HepG2 (cell line): Measurements from ENCODE around the gene C19orf85. TPM values are rescaled to one million over a fixed set of nuclear protein-coding genes. Genes with fewer than 3 reads are reported as not detected.
A peak's percentile ranks its signal among the peaks of the same experiment; 100 is the strongest.
"Not testable (repeated sequence)": the region's sequence is repeated elsewhere in the genome, so short reads cannot be mapped to it uniquely, and the experiment has no call there.

ENCODE experiments used
- ATAC-seq: fragments of 200-7000 bp; cut with Tn5 transposase; 3 replicates; pipeline ENCODE4 v1.9.1; 2020; ENCODE audit warnings: mild to moderate bottlenecking, moderate library complexity
- BruUV-seq: library from RNA; stranded (reverse); fragments of 400-500 nt; replicated peaks from 2 replicates; lab custom pipeline; 2021; lab: Mats Ljungman, UMichigan
- CTCF ChIA-PET: fragments of 300-600 bp; formaldehyde crosslinking; extraction: SDS; loops from one replicate; lab custom pipeline; 2021; ENCODE audit warnings: low total read pairs, inconsistent platforms, low intra/inter-chr PET ratio; lab: Yijun Ruan, JAX
- POLR2A ChIA-PET: fragments of 350-600 bp; sonication (Branson Sonifier 250); formaldehyde crosslinking; loops from one replicate; lab custom pipeline; 2020; ENCODE audit warnings: antibody characterized with exemption, inconsistent platforms; lab: Yijun Ruan, JAX
- DNase-seq: peaks from one replicate; pipeline ENCODE4 v3.0.0-alpha.2; 2015; ENCODE audit warnings: low spot score
- FAIRE-seq: peaks from 3 replicates; lab custom pipeline; 2011; peaks lifted over from hg19 to GRCh38; lab: Jason Lieb, UNC
- H2AFZ ChIP-seq: one replicate; pipeline ENCODE4 v1.6.1; 2011; ENCODE audit warnings: low read length, inconsistent platforms
- H3K27ac ChIP-seq: fragments of 300-600 bp; 3 replicates; pipeline ENCODE4 v1.8.0; 2011; ENCODE audit warnings: mixed run types, mild to moderate bottlenecking, mixed read lengths, low read length, inconsistent platforms; ENCODE audit not compliant: insufficient read depth; ENCODE audit errors: extremely low read length
- H3K27me3 ChIP-seq, 2 experiments: fragments of 200-600 bp in 1 of 2; 2 replicates in 1 of 2; 3 replicates in 1 of 2; pipeline versions ENCODE4 v1.6.0 to v1.8.0; 2011; ENCODE audit warnings: low read length in 2 of 2, mild to moderate bottlenecking in 2 of 2, moderate library complexity in 2 of 2, inconsistent platforms in 1 of 2; ENCODE audit not compliant: insufficient read depth in 2 of 2, control insufficient read depth in 1 of 2
- H3K36me3 ChIP-seq, 2 experiments: fragments of 200-600 bp in 1 of 2; replicated peaks in 1 of 2; 2 replicates in 1 of 2; 3 replicates in 1 of 2; pipeline versions ENCODE4 v1.5.1 to v1.8.0; 2011; ENCODE audit warnings: low read length in 2 of 2, inconsistent platforms in 1 of 2; ENCODE audit not compliant: insufficient read depth in 2 of 2, control insufficient read depth in 1 of 2
- H3K4me1 ChIP-seq: 2 replicates; pipeline ENCODE4 v1.5.1; 2012; ENCODE audit warnings: low read length, inconsistent platforms; ENCODE audit not compliant: insufficient read depth
- H3K4me2 ChIP-seq: 2 replicates; pipeline ENCODE4 v1.6.0; 2011; ENCODE audit warnings: low read depth, low read length, inconsistent platforms
- H3K4me3 ChIP-seq, 3 experiments: fragments of 200-600 bp in 1 of 3; sonication (generic), shearing (Covaris generic) in 1 of 3; replicated peaks in 1 of 3; 2 replicates each; pipeline ENCODE4 v1.5.1; 2011 to 2016; ENCODE audit warnings: low read length in 3 of 3, inconsistent platforms in 2 of 3, low read depth in 2 of 3, mild to moderate bottlenecking in 2 of 3, control low read depth in 1 of 3, mixed read lengths in 1 of 3; ENCODE audit not compliant: insufficient read depth in 1 of 3
- H3K79me2 ChIP-seq: one replicate; pipeline ENCODE4 v1.6.1; 2011; ENCODE audit warnings: low read length, inconsistent platforms; ENCODE audit not compliant: insufficient read depth
- H3K9ac ChIP-seq: 2 replicates; pipeline ENCODE4 v1.6.0; 2011; ENCODE audit warnings: mild to moderate bottlenecking, low read depth, low read length, inconsistent platforms; ENCODE audit not compliant: insufficient read depth
- H3K9me3 ChIP-seq: 2 replicates; pipeline ENCODE4 v1.5.1; 2012; ENCODE audit warnings: mild to moderate bottlenecking, low read length
- H4K20me1 ChIP-seq: 2 replicates; pipeline ENCODE4 v1.6.0; 2011; ENCODE audit warnings: inconsistent platforms, mild to moderate bottlenecking, low read length, moderate library complexity; ENCODE audit not compliant: insufficient read depth
- CEBPZ ChIP-seq: IDR thresholded peaks from 2 replicates; pipeline ENCODE4 v1.6.1; 2012; ENCODE audit warnings: low read length, improper control_type of control experiment
- HNF4A ChIP-seq: sonication (generic); formaldehyde crosslinking; IDR thresholded peaks from 2 replicates; pipeline ENCODE4 v1.4.0; 2020; ENCODE audit warnings: missing genetic modification reagents
- ZSCAN30 ChIP-seq: sonication (generic); formaldehyde crosslinking; IDR thresholded peaks from 2 replicates; pipeline ENCODE4 v1.5.0; 2020; ENCODE audit warnings: mild to moderate bottlenecking, missing genetic modification reagents
- WGBS: methylation state at CpG from one replicate; pipeline ENCODE4 v1.1.6; 2017; ENCODE audit warnings: low lambda C conversion rate; 5-methylcytosine and 5-hydroxymethylcytosine counted together
- in situ Hi-C: cut with HindIII; loops from 2 replicates; pipeline ENCODE4 v1.10.0; 2017; ENCODE audit warnings: low pct_unique_long_range_greater_than_20kb; ENCODE audit not compliant: extremely low pct_ligation_motif_present
- intact Hi-C: fragments of 100-400 bp; cut with micrococcal nuclease; formaldehyde crosslinking; loops from one replicate; pipeline ENCODE4 v1.10.0; 2022; ENCODE audit not compliant: unreplicated experiment
- polyA plus RNA-seq, 8 experiments: library from polyadenylated mRNA; depleted of rRNA in 3 of 8; stranded (reverse) in 7 of 8; unstranded in 1 of 8; fragments of >200 nt; fragmentation: Illumina TruSeq in 4 of 8; extraction: Trizol in 4 of 8; gene quantifications; 2 replicates each; pipeline versions ENCODE4 v1.2.1 to v1.2.3, GENCODE V29; 2011 to 2016; ENCODE audit warnings: low read depth in 4 of 8, missing spikeins in 1 of 8, mixed read lengths in 1 of 8; ENCODE audit not compliant: insufficient read depth in 1 of 8
- total RNA-seq, 5 experiments: library from RNA; depleted of rRNA; stranded (reverse); fragments of >200 nt; fragmentation: Illumina TruSeq; extraction: Trizol; gene quantifications; 2 replicates each; pipeline ENCODE4 v1.2.3, GENCODE V29; 2016; ENCODE audit warnings: low read depth in 1 of 5

The C19orf85 gene
- total and polyA plus RNA-seq, 2 of the 13 experiments (the other 11 are each of a cell fraction or from before 2014, with no cell fraction given), result not detected

DNA sequence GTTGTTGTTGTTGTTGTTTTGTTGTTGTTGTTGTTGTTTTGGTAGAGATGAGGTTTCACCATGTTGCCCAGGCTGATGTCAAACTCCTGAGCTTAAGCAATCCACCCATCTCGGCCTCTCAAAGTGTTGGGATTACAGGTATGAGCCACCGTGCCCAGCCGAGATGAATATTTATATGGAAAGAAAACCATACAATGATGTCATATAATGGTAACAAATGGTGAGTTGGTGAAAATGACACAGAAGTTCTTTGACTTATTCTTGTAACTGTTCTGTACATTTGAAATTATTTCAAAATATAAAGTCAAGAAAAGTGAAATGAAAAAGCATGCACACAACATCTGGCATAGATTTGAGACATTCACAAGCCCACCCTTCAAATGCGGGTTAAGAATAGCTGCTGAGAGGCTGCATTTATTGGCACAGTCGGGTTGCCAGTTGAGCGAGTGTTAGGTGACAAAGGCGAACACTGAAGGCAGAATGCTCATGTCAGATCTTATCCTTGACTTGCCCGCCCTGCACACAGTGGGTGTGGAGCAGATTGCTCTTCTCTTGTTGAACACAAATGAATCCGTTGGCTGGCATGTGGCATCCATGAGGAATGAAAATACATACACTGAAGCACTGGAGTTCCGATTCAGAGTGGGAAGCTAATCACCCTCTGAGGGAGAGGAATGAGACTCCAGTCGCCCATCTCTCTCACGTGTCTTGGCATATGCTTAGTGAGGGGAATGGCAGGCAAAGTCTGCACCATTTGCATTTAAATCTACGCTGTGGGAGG, 41.1 kb downstream of the C19orf85 start (continued):
- TF ChIP-seq CEBPZ (no peak), HNF4A (CRISPR knock-in tag) (no peak), ZSCAN30 (no peak)

DNA sequence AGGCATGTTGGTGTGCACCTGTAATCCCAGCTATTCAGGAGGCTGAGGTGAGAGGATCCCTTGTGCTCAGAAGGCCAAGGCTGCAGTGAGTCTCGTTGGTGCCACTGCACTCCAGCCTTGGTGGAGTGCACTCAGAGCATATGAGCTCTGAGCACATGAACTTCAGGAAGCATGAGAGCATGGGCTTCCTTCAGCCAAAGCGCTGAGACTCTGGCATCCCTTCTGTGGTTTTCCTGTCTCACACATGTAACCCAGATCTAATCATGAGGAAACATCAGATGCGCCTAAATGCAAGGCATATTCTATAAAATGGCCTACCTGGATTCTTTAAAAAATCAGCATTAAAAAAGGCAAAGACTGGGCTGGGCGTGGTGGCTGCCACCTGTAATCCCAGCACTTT, 43.3 kb downstream of the C19orf85 start:
- in situ Hi-C loops, intact Hi-C loops, H3K9me3 ChIP-seq, H3K27ac ChIP-seq, H3K79me2 ChIP-seq, H3K36me3 ChIP-seq, H3K4me1 ChIP-seq, DNase-seq, H3K4me2 ChIP-seq, H3K4me3 ChIP-seq, BruUV-seq, H4K20me1 ChIP-seq, CTCF ChIA-PET, H2AFZ ChIP-seq, ATAC-seq, H3K9ac ChIP-seq: not testable (repeated sequence)
- WGBS, result 29% methylated on average over 3 of the region's 4 CpGs
- peak; percentile 23 for FAIRE-seq
- POLR2A ChIA-PET, result interaction anchor here (0.7 to 1.1 kb wide), 2 partner anchors 82 to 120 kb away, joined by 3 read pairs; no protein-coding TSS in a partner anchor
- H3K27me3 ChIP-seq, result peaks cover 0 to 23% of the 10 kb centered on the region in 2 experiments; a peak in 1 of 5 replicates
